Sigmoid colon (tissue), 7 donors: ENCODE measurements around the gene SLC7A6. TPM values are rescaled to one million over a fixed set of nuclear protein-coding genes. Genes with fewer than 3 reads are reported as not detected.

Source experiments
- DNase-seq: peaks from one replicate; pipeline ENCODE4 v3.0.0-alpha.2; 2019
- H3K27ac ChIP-seq, 4 donors: fragments of 200-600 bp; sonication (generic); one replicate each; pipeline ENCODE4 v1.5.1; 2016 to 2019; ENCODE audit warnings: mild to moderate bottlenecking in 1 of 4
- H3K27me3 ChIP-seq, 3 donors: fragments of 200-600 bp; sonication (generic); one replicate each; pipeline ENCODE4 v1.5.1; 2019; ENCODE audit warnings: mild to moderate bottlenecking in 1 of 3
- H3K36me3 ChIP-seq, 4 donors: fragments of 200-600 bp; sonication (generic); one replicate each; pipeline ENCODE4 v1.5.1; 2016 to 2019
- H3K4me1 ChIP-seq, 4 donors: fragments of 200-600 bp; sonication (generic); one replicate each; pipeline ENCODE4 v1.5.1; 2017 to 2019
- H3K4me3 ChIP-seq, 4 donors: fragments of 200-600 bp; sonication (generic); one replicate each; pipeline ENCODE4 v1.5.1; 2017 to 2019; ENCODE audit warnings: mild to moderate bottlenecking in 2 of 4, moderate library complexity in 1 of 4
- H3K9me3 ChIP-seq, 4 donors: fragments of 200-600 bp in 3 of 4; sonication (generic) in 3 of 4; one replicate each; pipeline versions ENCODE4 v1.5.1 to v1.6.1; 2013 to 2019
- CTCF ChIP-seq, 4 experiments: fragments of 450-650 bp in 3 of 4; fragments of 200-600 bp in 1 of 4; IDR thresholded peaks; one replicate each; pipeline ENCODE4 v1.5.1; 2016 to 2019; ENCODE audit warnings: antibody characterized with exemption in 4 of 4, mild to moderate bottlenecking in 3 of 4, moderate library complexity in 2 of 4
- EP300 ChIP-seq, 4 donors: sonication (generic); formaldehyde crosslinking; IDR thresholded peaks; one replicate each; pipeline ENCODE4 v1.6.1; 2017; ENCODE audit warnings: antibody characterized with exemption in 4 of 4
- POLR2A ChIP-seq, 2 donors: fragments of 450-650 bp; IDR thresholded peaks; one replicate each; pipeline ENCODE4 v1.6.1; 2016; ENCODE audit warnings: antibody characterized with exemption in 2 of 2, mild to moderate bottlenecking in 2 of 2, moderate library complexity in 2 of 2
- POLR2AphosphoS5 ChIP-seq, 4 donors: sonication (generic); formaldehyde crosslinking; IDR thresholded peaks; one replicate each; pipeline ENCODE4 v1.6.1; 2017; ENCODE audit warnings: antibody characterized with exemption in 4 of 4
- WGBS, 2 donors: extraction: QIAGEN DNeasy Blood & Tissue Kit; methylation state at CpG; one replicate each; pipeline ENCODE4 v1.1.7; 2013; 5-methylcytosine and 5-hydroxymethylcytosine counted together
- intact Hi-C: fragments of 100-400 bp; cut with DNase I; formaldehyde crosslinking; loops from one replicate; pipeline ENCODE4 v1.15.1; 2023
- polyA plus RNA-seq, 3 donors: library from polyadenylated mRNA; stranded (reverse); fragments of 200-250 nt; gene quantifications; one replicate each; pipeline ENCODE4 v1.2.3, GENCODE V29; 2013
- small RNA-seq, 3 donors: library from RNA; depleted of rRNA; stranded (forward); fragments of <200 nt; gene quantifications; one replicate each; pipeline ENCODE3, GENCODE V24; 2016
- total RNA-seq, 4 donors: library from RNA; depleted of rRNA; stranded (reverse); fragments of >200 nt; gene quantifications; one replicate each; pipeline ENCODE4 v1.1.0, GENCODE V29; 2016
- donor health status: healthy with polysubstance abuse.
- donor health status: Bipolar disorder and iron deficiency.
- donor health status: healthy.

SLC7A6 gene
- total and polyA plus RNA-seq, 7 donors: 1.8 to 40.7 (median 26.8) TPM

GRCh38 chr16:68347605-68348004, 83.3 kb downstream of the SLC7A6 start:
- Histone ChIP-seq H3K4me3 (no peak overlapping the region), H3K27me3 (no peaks in the 10 kb centered on the region), H3K27ac (no peak overlapping the region), H3K9me3 (no peaks in the 10 kb centered on the region), H3K4me1 (no peaks in the 10 kb centered on the region), H3K36me3 (peaks cover 25 to 95% (median 44%) of the 10 kb centered on the region in 4 donors)
- TF ChIP-seq POLR2A (IDR thresholded peaks at IDR 0.05): no peak
- no peak for TF ChIP-seq EP300 (IDR thresholded peaks at IDR 0.05)
- TF ChIP-seq CTCF (IDR thresholded peaks at IDR 0.05): no peak
- TF ChIP-seq POLR2AphosphoS5 (IDR thresholded peaks at IDR 0.05): no peak
- intact Hi-C loops: no loop called here
- whole genome bisulfite sequencing, 2 donors: 80 to 91% methylated on average over 4 of the region's 4 CpGs
- DNase-seq: no peak

GRCh38 chr16:68348639-68349445, 84.5 kb downstream of the SLC7A6 start:
- DNase-seq: no peak
- TF ChIP-seq EP300 (IDR thresholded peaks at IDR 0.05) (no peak), POLR2A (IDR thresholded peaks at IDR 0.05) (no peak), CTCF (IDR thresholded peaks at IDR 0.05) (no peak), POLR2AphosphoS5 (IDR thresholded peaks at IDR 0.05) (no peak)
- Histone ChIP-seq H3K36me3 (peaks cover 25 to 95% (median 51%) of the 10 kb centered on the region in 4 donors), H3K27ac (no peak overlapping the region), H3K4me1 (no peaks in the 10 kb centered on the region), H3K9me3 (no peaks in the 10 kb centered on the region), H3K4me3 (no peak overlapping the region), H3K27me3 (no peaks in the 10 kb centered on the region)
- intact Hi-C loops: no loop called here
- WGBS, 2 donors: 95 to 96% methylated on average over 27 of the region's 27 CpGs

GRCh38 chr16:68349838-68350410, 85.6 kb downstream of the SLC7A6 start:
- no peak overlapping the region for H3K4me3 ChIP-seq
- no peaks in the 10 kb centered on the region for H3K27me3 ChIP-seq
- H3K9me3 ChIP-seq: no peaks in the 10 kb centered on the region
- H3K4me1 ChIP-seq: no peaks in the 10 kb centered on the region
- peaks cover 25 to 100% (median 60%) of the 10 kb centered on the region in 4 donors for H3K36me3 ChIP-seq
- intact Hi-C loops: no loop called here
- no peak for DNase-seq
- WGBS, 2 donors: 94 to 95% methylated on average over 10 of the region's 10 CpGs
- H3K27ac ChIP-seq: no peak overlapping the region
- no peak for TF ChIP-seq CTCF (IDR thresholded peaks at IDR 0.05)
- peak in 2 of 4 donors; percentile 39 to 86 for TF ChIP-seq POLR2AphosphoS5 (IDR thresholded peaks at IDR 0.05)

GRCh38 chr16:68350813-68351350, 86.6 kb downstream of the SLC7A6 start:
- 91 to 94% methylated on average over 10 of the region's 10 CpGs for WGBS, 2 donors
- intact Hi-C loops: no loop called here
- peaks cover 22 to 100% (median 64%) of the 10 kb centered on the region in 4 donors for H3K36me3 ChIP-seq
- no peak overlapping the region for H3K4me3 ChIP-seq
- no peak for DNase-seq
- TF ChIP-seq POLR2AphosphoS5 (IDR thresholded peaks at IDR 0.05) (no peak), CTCF (IDR thresholded peaks at IDR 0.05) (no peak), POLR2A (IDR thresholded peaks at IDR 0.05) (no peak), EP300 (IDR thresholded peaks at IDR 0.05) (no peak)
- H3K9me3 ChIP-seq: no peaks in the 10 kb centered on the region
- H3K27me3 ChIP-seq: no peaks in the 10 kb centered on the region
- H3K27ac ChIP-seq: no peak overlapping the region
- no peaks in the 10 kb centered on the region for H3K4me1 ChIP-seq

Small RNA genes lying within 50 kb of the gene (small RNA-seq; reads per million reads assigned to genes)
- gene RNU4-30P (0 to 0.15 (median 0) reads per million in 3 donors), gene RNU6-1262P (0 reads per million in 3 donors)

Other genes starting within 250 kb of the SLC7A6 start
- gene DPEP2NB, start 248.6 kb upstream of the SLC7A6 start, total RNA-seq: not detected
- gene DPEP2NB, start 248.6 kb upstream of the SLC7A6 start, polyA plus RNA-seq: not detected
- 1 to 10 TPM; 5.0 to 6.9 (median 5.8) TPM for gene DDX28, start 241.3 kb upstream of the SLC7A6 start, total RNA-seq
- gene DDX28, start 241.3 kb upstream of the SLC7A6 start, polyA plus RNA-seq: 10 to 100 TPM in 1 of 3 donors, 1 to 10 TPM in 2; 3.0 to 12.8 (median 5.1) TPM
- gene DUS2, start 241.2 kb upstream of the SLC7A6 start, total RNA-seq: 1 to 10 TPM; 3.6 to 7.3 (median 5.3) TPM
- gene DUS2, start 241.2 kb upstream of the SLC7A6 start, polyA plus RNA-seq: 10 to 100 TPM in 1 of 3 donors, 1 to 10 TPM in 2; 6.6 to 17.3 (median 7.4) TPM
- 10 to 100 TPM; 42.8 to 52.2 (median 46.0) TPM for gene NFATC3, start 179.2 kb upstream of the SLC7A6 start, total RNA-seq
- gene NFATC3, start 179.2 kb upstream of the SLC7A6 start, polyA plus RNA-seq: 10 to 100 TPM in 1 of 3 donors, 1 to 10 TPM in 2; 4.8 to 16.9 (median 6.0) TPM
- under 1 TPM in 3 of 4 donors, not detected in 1; under 0.01 to 0.16 (median 0.14) TPM for gene ESRP2, start 28.4 kb upstream of the SLC7A6 start, total RNA-seq
- 10 to 100 TPM; 24.0 to 50.0 (median 25.4) TPM for gene ESRP2, start 28.4 kb upstream of the SLC7A6 start, polyA plus RNA-seq
- 10 to 100 TPM; 10.2 to 15.7 (median 12.5) TPM for gene PLA2G15, start 19.2 kb upstream of the SLC7A6 start, total RNA-seq
- gene PLA2G15, start 19.2 kb upstream of the SLC7A6 start, polyA plus RNA-seq: 10 to 100 TPM in 1 of 3 donors, 1 to 10 TPM in 2; 4.2 to 10.1 (median 8.1) TPM
- gene SLC7A6OS, start 46.4 kb downstream of the SLC7A6 start, total RNA-seq: 10 to 100 TPM in 3 of 4 donors, 1 to 10 TPM in 1; 9.5 to 20.8 (median 11.8) TPM
- 1 to 10 TPM; 4.8 to 10.0 (median 6.5) TPM for gene SLC7A6OS, start 46.4 kb downstream of the SLC7A6 start, polyA plus RNA-seq
- 10 to 100 TPM; 34.6 to 51.0 (median 45.6) TPM for gene PRMT7, start 46.5 kb downstream of the SLC7A6 start, total RNA-seq
- gene PRMT7, start 46.5 kb downstream of the SLC7A6 start, polyA plus RNA-seq: 10 to 100 TPM; 12.0 to 40.7 (median 19.0) TPM
- gene SMPD3, start 184.0 kb downstream of the SLC7A6 start, total RNA-seq: 1 to 10 TPM in 3 of 4 donors, under 1 TPM in 1; 0.49 to 2.8 (median 2.2) TPM
- 10 to 100 TPM in 1 of 3 donors, 1 to 10 TPM in 2; 4.9 to 29.7 (median 9.0) TPM for gene SMPD3, start 184.0 kb downstream of the SLC7A6 start, polyA plus RNA-seq